ENCODE data around the gene DUSP10.

The DUSP10 gene

GRCh38 chr1:221719987-221720386 lies 21.9 kb downstream of the DUSP10 start:
- Histone ChIP-seq H3K9me3 (ENCODE audit: control insufficient read depth, insufficient read depth, low read length) (peaks cover 16% of the 10 kb centered on the region), H3K27ac (ENCODE audit: low read depth, low read length) (no peak overlapping the region), H3K4me1 (ENCODE audit: control insufficient read depth, insufficient read depth, low read length) (peaks cover 35% of the 10 kb centered on the region), H3K4me3 (ENCODE audit: low read depth, low read length) (no peak overlapping the region), H3K9ac (ENCODE audit: low read depth, low read length) (no peak overlapping the region), H3K36me3 (ENCODE audit: control insufficient read depth, insufficient read depth, low read length) (no peaks in the 10 kb centered on the region), H3K27me3 (ENCODE audit: control insufficient read depth, insufficient read depth, low read length) (peaks cover 24% of the 10 kb centered on the region)

GRCh38 chr1:221719278-221719597 lies 22.7 kb downstream of the DUSP10 start:
- Histone ChIP-seq H3K36me3 (ENCODE audit: control insufficient read depth, insufficient read depth, low read length) (no peaks in the 10 kb centered on the region), H3K4me1 (ENCODE audit: control insufficient read depth, insufficient read depth, low read length) (peaks cover 42% of the 10 kb centered on the region), H3K9ac (ENCODE audit: low read depth, low read length) (no peak overlapping the region), H3K27me3 (ENCODE audit: control insufficient read depth, insufficient read depth, low read length) (peaks cover 24% of the 10 kb centered on the region), H3K4me3 (ENCODE audit: low read depth, low read length) (no peak overlapping the region), H3K27ac (ENCODE audit: low read depth, low read length) (no peak overlapping the region), H3K9me3 (ENCODE audit: control insufficient read depth, insufficient read depth, low read length) (peaks cover 16% of the 10 kb centered on the region)

- Histone ChIP-seq H3K4me1 (ENCODE audit: control insufficient read depth, insufficient read depth, low read length) (peaks cover 42% of the 10 kb centered on the region), H3K27me3 (ENCODE audit: control insufficient read depth, insufficient read depth, low read length) (peaks cover 24% of the 10 kb centered on the region), H3K27ac (ENCODE audit: low read depth, low read length) (no peak overlapping the region), H3K9ac (ENCODE audit: low read depth, low read length) (no peak overlapping the region), H3K9me3 (ENCODE audit: control insufficient read depth, insufficient read depth, low read length) (peaks cover 11% of the 10 kb centered on the region), H3K36me3 (ENCODE audit: control insufficient read depth, insufficient read depth, low read length) (no peaks in the 10 kb centered on the region), H3K4me3 (ENCODE audit: low read depth, low read length) (no peak overlapping the region)
Measured at GRCh38 chr1:221718381-221719277, 23.3 kb downstream of the DUSP10 start.

GRCh38 chr1:221717485-221717853 lies 24.4 kb downstream of the DUSP10 start:
- Histone ChIP-seq H3K9ac (ENCODE audit: low read depth, low read length) (no peak overlapping the region), H3K4me1 (ENCODE audit: control insufficient read depth, insufficient read depth, low read length) (peaks cover 42% of the 10 kb centered on the region), H3K9me3 (ENCODE audit: control insufficient read depth, insufficient read depth, low read length) (no peaks in the 10 kb centered on the region), H3K4me3 (ENCODE audit: low read depth, low read length) (0 out of 2 replicates have a peak overlapping the region, but pooled peaks have one; percentile 22), H3K27ac (ENCODE audit: low read depth, low read length) (peak overlapping the region; percentile 38), H3K27me3 (ENCODE audit: control insufficient read depth, insufficient read depth, low read length) (peaks cover 24% of the 10 kb centered on the region), H3K36me3 (ENCODE audit: control insufficient read depth, insufficient read depth, low read length) (no peaks in the 10 kb centered on the region)

- Histone ChIP-seq H3K27ac (ENCODE audit: low read depth, low read length) (peak overlapping the region; percentile 38), H3K9me3 (ENCODE audit: control insufficient read depth, insufficient read depth, low read length) (no peaks in the 10 kb centered on the region), H3K36me3 (ENCODE audit: control insufficient read depth, insufficient read depth, low read length) (no peaks in the 10 kb centered on the region), H3K4me1 (ENCODE audit: control insufficient read depth, insufficient read depth, low read length) (peaks cover 42% of the 10 kb centered on the region), H3K9ac (ENCODE audit: low read depth, low read length) (no peak overlapping the region), H3K4me3 (ENCODE audit: low read depth, low read length) (0 out of 2 replicates have a peak overlapping the region, but pooled peaks have one; percentile 22), H3K27me3 (ENCODE audit: control insufficient read depth, insufficient read depth, low read length) (peaks cover 24% of the 10 kb centered on the region)
Measured at GRCh38 chr1:221716713-221717484, 25.0 kb downstream of the DUSP10 start.

- H3K36me3 ChIP-seq (ENCODE audit: control insufficient read depth, insufficient read depth, low read length) = no peaks in the 10 kb centered on the region
- H3K27ac ChIP-seq (ENCODE audit: low read depth, low read length) = peak overlapping the region; percentile 87
- peak overlapping the region; percentile 25 for H3K4me3 ChIP-seq (ENCODE audit: low read depth, low read length)
- H3K4me1 ChIP-seq (ENCODE audit: control insufficient read depth, insufficient read depth, low read length) = peaks cover 42% of the 10 kb centered on the region
- H3K9ac ChIP-seq (ENCODE audit: low read depth, low read length) = no peak overlapping the region
- H3K27me3 ChIP-seq (ENCODE audit: control insufficient read depth, insufficient read depth, low read length) = peaks cover 24% of the 10 kb centered on the region
- H3K9me3 ChIP-seq (ENCODE audit: control insufficient read depth, insufficient read depth, low read length) = no peaks in the 10 kb centered on the region
Measured at GRCh38 chr1:221715321-221716169, 26.3 kb downstream of the DUSP10 start.

GRCh38 chr1:221714227-221715152 lies 27.4 kb downstream of the DUSP10 start:
- H3K36me3 ChIP-seq (ENCODE audit: control insufficient read depth, insufficient read depth, low read length) = no peaks in the 10 kb centered on the region
- no peak overlapping the region for H3K9ac ChIP-seq (ENCODE audit: low read depth, low read length)
- H3K27ac ChIP-seq (ENCODE audit: low read depth, low read length) = peak overlapping the region; percentile 87
- peaks cover 48% of the 10 kb centered on the region for H3K4me1 ChIP-seq (ENCODE audit: control insufficient read depth, insufficient read depth, low read length)
- H3K27me3 ChIP-seq (ENCODE audit: control insufficient read depth, insufficient read depth, low read length) = peaks cover 24% of the 10 kb centered on the region
- H3K4me3 ChIP-seq (ENCODE audit: low read depth, low read length) = peak overlapping the region; percentile 25
- H3K9me3 ChIP-seq (ENCODE audit: control insufficient read depth, insufficient read depth, low read length) = no peaks in the 10 kb centered on the region

GRCh38 chr1:221712776-221713431 lies 29.0 kb downstream of the DUSP10 start:
- Histone ChIP-seq H3K4me1 (ENCODE audit: control insufficient read depth, insufficient read depth, low read length) (peaks cover 46% of the 10 kb centered on the region), H3K36me3 (ENCODE audit: control insufficient read depth, insufficient read depth, low read length) (no peaks in the 10 kb centered on the region), H3K27me3 (ENCODE audit: control insufficient read depth, insufficient read depth, low read length) (peaks cover 19% of the 10 kb centered on the region), H3K27ac (ENCODE audit: low read depth, low read length) (no peak overlapping the region), H3K9me3 (ENCODE audit: control insufficient read depth, insufficient read depth, low read length) (no peaks in the 10 kb centered on the region), H3K4me3 (ENCODE audit: low read depth, low read length) (no peak overlapping the region), H3K9ac (ENCODE audit: low read depth, low read length) (no peak overlapping the region)

GRCh38 chr1:221712198-221712684 lies 29.6 kb downstream of the DUSP10 start:
- Histone ChIP-seq H3K4me3 (ENCODE audit: low read depth, low read length) (no peak overlapping the region), H3K9ac (ENCODE audit: low read depth, low read length) (no peak overlapping the region), H3K4me1 (ENCODE audit: control insufficient read depth, insufficient read depth, low read length) (peaks cover 41% of the 10 kb centered on the region)

More at GRCh38 chr1:221712198-221712684, 29.6 kb downstream of the DUSP10 start:
- H3K36me3 ChIP-seq (ENCODE audit: control insufficient read depth, insufficient read depth, low read length) = no peaks in the 10 kb centered on the region
- H3K9me3 ChIP-seq (ENCODE audit: control insufficient read depth, insufficient read depth, low read length) = no peaks in the 10 kb centered on the region
- H3K27me3 ChIP-seq (ENCODE audit: control insufficient read depth, insufficient read depth, low read length) = peaks cover 13% of the 10 kb centered on the region
- no peak overlapping the region for H3K27ac ChIP-seq (ENCODE audit: low read depth, low read length)

All from HUES48 (cell line).